ENCODE measurements around the gene DHX29.

DNA sequence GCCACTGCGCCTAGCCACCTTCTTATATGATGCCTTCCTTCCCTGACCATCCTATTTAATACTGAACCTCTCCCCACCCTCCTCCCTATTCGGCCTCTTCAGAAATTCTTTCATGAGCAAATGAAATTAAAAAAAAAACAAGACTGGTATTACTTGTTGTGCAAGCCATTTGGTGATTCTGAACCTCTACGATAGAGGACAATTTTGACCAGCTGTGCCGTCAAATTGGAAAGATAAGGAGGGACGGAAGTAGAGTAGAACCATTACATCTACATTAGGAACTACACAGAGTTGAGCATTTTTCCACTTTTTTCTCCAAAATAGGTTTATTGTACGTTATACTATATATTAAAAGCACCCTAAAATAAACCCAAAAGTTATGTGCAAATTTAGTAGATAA is 2.9 kb downstream of the DHX29 start:
- TF ChIP-seq, protein P1, sequence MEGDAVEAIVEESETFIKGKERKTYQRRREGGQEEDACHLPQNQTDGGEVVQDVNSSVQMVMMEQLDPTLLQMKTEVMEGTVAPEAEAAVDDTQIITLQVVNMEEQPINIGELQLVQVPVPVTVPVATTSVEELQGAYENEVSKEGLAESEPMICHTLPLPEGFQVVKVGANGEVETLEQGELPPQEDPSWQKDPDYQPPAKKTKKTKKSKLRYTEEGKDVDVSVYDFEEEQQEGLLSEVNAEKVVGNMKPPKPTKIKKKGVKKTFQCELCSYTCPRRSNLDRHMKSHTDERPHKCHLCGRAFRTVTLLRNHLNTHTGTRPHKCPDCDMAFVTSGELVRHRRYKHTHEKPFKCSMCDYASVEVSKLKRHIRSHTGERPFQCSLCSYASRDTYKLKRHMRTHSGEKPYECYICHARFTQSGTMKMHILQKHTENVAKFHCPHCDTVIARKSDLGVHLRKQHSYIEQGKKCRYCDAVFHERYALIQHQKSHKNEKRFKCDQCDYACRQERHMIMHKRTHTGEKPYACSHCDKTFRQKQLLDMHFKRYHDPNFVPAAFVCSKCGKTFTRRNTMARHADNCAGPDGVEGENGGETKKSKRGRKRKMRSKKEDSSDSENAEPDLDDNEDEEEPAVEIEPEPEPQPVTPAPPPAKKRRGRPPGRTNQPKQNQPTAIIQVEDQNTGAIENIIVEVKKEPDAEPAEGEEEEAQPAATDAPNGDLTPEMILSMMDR (optimal IDR thresholded peaks at IDR 0.05 in 1 of 3, IDR thresholded peaks at IDR 0.05 in 1 of 3, conservative IDR thresholded peaks at IDR 0.05 in 1 of 3; ENCODE audit: extremely low read depth in 1 of 3, insufficient read depth in 2 of 3, low read length in 3 of 3) = no peak
- no peak for TF ChIP-seq EZH2 (IDR thresholded peaks at IDR 0.05; ENCODE audit: low read length)
